K562 (cell line): ENCODE measurements around the gene RAB21. TPM values are rescaled to one million over a fixed set of nuclear protein-coding genes. Genes with fewer than 3 reads are reported as not detected.

ENCODE experiments used
- CREM ChIP-seq: IDR thresholded peaks from 2 replicates; pipeline ENCODE4 v1.6.1; 2014; ENCODE audit warnings: antibody characterized with exemption, low read depth
- HDAC2 ChIP-seq: fragments of 450-650 bp; IDR thresholded peaks from 2 replicates; pipeline ENCODE4 v1.6.1; 2016; ENCODE audit warnings: mild to moderate bottlenecking
- IFI16 ChIP-seq: fragments of 250-450 bp; sonication (Bioruptor Pico); IDR thresholded peaks from 2 replicates; pipeline ENCODE4 v2.1.2; 2022; ENCODE audit warnings: mild to moderate bottlenecking, inconsistent platforms
- KAT8 ChIP-seq: fragments of 450-650 bp; IDR thresholded peaks from 2 replicates; pipeline ENCODE4 v1.6.1; 2016; ENCODE audit warnings: low read depth, mild to moderate bottlenecking
- KDM5B ChIP-seq: fragments of 200-600 bp; sonication (generic); IDR thresholded peaks from 2 replicates; pipeline ENCODE4 v1.6.1; 2012; ENCODE audit warnings: low read depth, mild to moderate bottlenecking, moderate library complexity, low read length, control low read depth, inconsistent platforms; ENCODE audit not compliant: insufficient replicate concordance
- MCM7 ChIP-seq, 2 experiments: fragments of 450-650 bp; IDR thresholded peaks; 2 replicates each; pipeline ENCODE4 v1.6.1; 2016 to 2018
- MTA2 ChIP-seq: fragments of 450-650 bp; IDR thresholded peaks from 2 replicates; pipeline ENCODE4 v1.6.1; 2016; ENCODE audit warnings: low read depth
- NFIX ChIP-seq: fragments of 250-450 bp; sonication (Bioruptor Pico); IDR thresholded peaks from 2 replicates; pipeline ENCODE4 v1.4.0; 2020; ENCODE audit warnings: low read depth, mild to moderate bottlenecking, moderate library complexity
- OTX1 ChIP-seq: fragments of 450-650 bp; formaldehyde crosslinking; IDR thresholded peaks from 2 replicates; pipeline ENCODE4 v1.4.0; 2022; ENCODE audit warnings: mild to moderate bottlenecking
- RBM22 ChIP-seq: fragments of 200-400 bp; formaldehyde crosslinking; IDR thresholded peaks from 2 replicates; pipeline ENCODE4 v1.6.1; 2018; ENCODE audit warnings: low read length, low read depth; ENCODE audit not compliant: poor library complexity, severe bottlenecking
- SRSF3 ChIP-seq: fragments of 200-400 bp; formaldehyde crosslinking; IDR thresholded peaks from 2 replicates; pipeline ENCODE4 v1.6.1; 2016; ENCODE audit warnings: mild to moderate bottlenecking, low read length, moderate library complexity; ENCODE audit not compliant: insufficient read depth
- TAF1 ChIP-seq: IDR thresholded peaks from 2 replicates; pipeline ENCODE4 v1.6.1; 2011; ENCODE audit warnings: mild to moderate bottlenecking, low read length, moderate library complexity; ENCODE audit not compliant: insufficient read depth, control insufficient read depth, severe bottlenecking; ENCODE audit errors: extremely low read depth
- TFAM ChIP-seq: fragments of 250-450 bp; sonication (Bioruptor Pico); conservative IDR thresholded peaks from 2 replicates; pipeline ENCODE4 v1.5.0; 2021; ENCODE audit warnings: mild to moderate bottlenecking, moderate library complexity
- ZKSCAN3 ChIP-seq: fragments of 250-450 bp; sonication (Bioruptor Pico); IDR thresholded peaks from 2 replicates; pipeline ENCODE4 v1.4.0; 2020
- ZNF551 ChIP-seq: fragments of 250-450 bp; sonication (Bioruptor Pico); IDR thresholded peaks from 2 replicates; pipeline ENCODE4 v1.5.0; 2021; ENCODE audit warnings: mild to moderate bottlenecking, moderate library complexity
- ZNF76 ChIP-seq: fragments of 250-450 bp; sonication (Bioruptor Pico); IDR thresholded peaks from 2 replicates; pipeline ENCODE4 v1.4.0; 2020; ENCODE audit warnings: mild to moderate bottlenecking, moderate library complexity, borderline replicate concordance
- polyA plus RNA-seq, 8 experiments: library from polyadenylated mRNA; depleted of rRNA in 4 of 8; stranded (reverse) in 5 of 8; unstranded in 3 of 8; fragments of >200 nt; fragmentation: Nextera tagmentation in 2 of 8; fragmentation: Illumina TruSeq in 1 of 8; extraction: Ambion mirVana in 2 of 8; extraction: Trizol in 1 of 8; gene quantifications; 2 replicates each; pipeline versions ENCODE4 v1.2.1 to v1.2.3, GENCODE V29; 2011 to 2014; ENCODE audit warnings: inconsistent platforms in 1 of 8, missing spikeins in 1 of 8
- total RNA-seq, 7 experiments: library from RNA; depleted of rRNA in 6 of 7; stranded (reverse); fragments of >200 nt in 6 of 7; fragmentation: Illumina TruSeq in 2 of 7; extraction: Trizol in 2 of 7; gene quantifications; 2 replicates each; pipeline versions ENCODE4 v1.2.1 to v1.2.3, GENCODE V29; 2011 to 2021; ENCODE audit warnings: low replicate concordance in 1 of 7
- TF ChIP-seq, protein P1 (sequence below): sonication (generic); formaldehyde crosslinking; IDR thresholded peaks from 2 replicates; pipeline ENCODE4 v1.9.0; 2022; ENCODE audit warnings: mild to moderate bottlenecking, missing genetic modification reagents
- TF ChIP-seq, protein P2 (sequence below): fragments of 250-450 bp; sonication (Bioruptor Pico); IDR thresholded peaks from 2 replicates; pipeline ENCODE4 v1.5.1; 2021; ENCODE audit warnings: mild to moderate bottlenecking
- TF ChIP-seq, protein P3 (sequence below), 3 experiments: IDR thresholded peaks in 2 of 3; conservative IDR thresholded peaks in 1 of 3; 2 replicates each; pipeline ENCODE4 v1.5.1; 2011 to 2012; ENCODE audit warnings: low read length in 3 of 3, mild to moderate bottlenecking in 3 of 3, control low read depth in 2 of 3, improper control_type of control experiment in 1 of 3, inconsistent platforms in 1 of 3, low read depth in 1 of 3, mixed read lengths in 1 of 3, moderate library complexity in 1 of 3; ENCODE audit not compliant: insufficient read depth in 2 of 3
- TF ChIP-seq, protein P4 (sequence below): fragments of 250-450 bp; sonication (Bioruptor Pico); IDR thresholded peaks from 2 replicates; pipeline ENCODE4 v1.5.0; 2020; ENCODE audit warnings: mild to moderate bottlenecking
- TF ChIP-seq, protein P5 (sequence below): sonication (generic); formaldehyde crosslinking; IDR thresholded peaks from 2 replicates; pipeline ENCODE4 v1.8.1; 2023; ENCODE audit warnings: mild to moderate bottlenecking, missing genetic modification reagents, moderate library complexity

The RAB21 gene
- total and polyA plus RNA-seq, 9 of the 15 experiments (the other 6 are each of a cell fraction or from before 2014, with no cell fraction given): 5.3 to 45.6 (median 19.6) TPM

DNA sequence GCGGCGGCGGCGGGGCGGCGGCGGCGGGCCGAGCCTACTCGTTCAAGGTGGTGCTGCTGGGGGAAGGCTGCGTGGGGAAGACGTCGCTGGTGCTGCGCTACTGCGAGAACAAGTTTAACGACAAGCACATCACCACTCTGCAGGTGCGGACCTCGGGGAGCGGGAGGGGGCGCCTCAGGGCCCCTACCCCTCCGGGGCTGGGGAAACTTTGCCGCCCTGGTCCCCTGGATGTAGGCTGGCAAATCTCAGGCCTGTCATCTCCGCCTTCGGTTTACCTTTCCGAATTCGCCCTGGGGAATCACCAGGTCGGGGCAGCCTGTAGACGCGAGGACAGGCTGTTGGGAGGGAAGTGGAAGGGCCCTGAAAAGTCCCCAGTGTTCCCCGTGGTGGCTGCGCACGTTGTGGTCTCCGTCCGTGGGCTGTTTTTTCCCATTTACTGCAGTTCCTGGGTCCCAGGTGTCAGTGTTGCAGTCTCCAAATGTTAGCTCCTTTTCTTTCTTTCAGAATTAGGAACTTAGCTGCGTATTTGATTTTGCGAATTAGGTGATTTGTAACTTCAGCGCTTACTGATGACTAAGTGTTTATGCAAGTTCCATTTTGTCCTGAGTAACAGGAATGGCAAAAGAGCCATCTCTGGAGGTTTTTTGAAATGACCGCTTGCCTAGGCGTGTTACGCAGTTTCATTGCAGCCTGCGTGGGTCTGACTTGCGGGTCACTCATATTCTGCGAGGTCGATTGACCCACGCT is 656 bp downstream of the RAB21 start (continued):
- TF ChIP-seq MCM7 (IDR thresholded peaks at IDR 0.05) (no peak), MTA2 (no peak), KAT8 (0 out of 2 replicates have a peak, but pooled peaks have one; percentile 30), ZNF76 (CRISPR knock-in tag) (no peak), RBM22 (no peak), ZKSCAN3 (CRISPR knock-in tag) (no peak), TAF1 (peak; percentile 47), HDAC2 (no peak), TFAM (no peak), CREM (peak; percentile 42; the same call in 1 of the 2 replicates), SRSF3 (no peak), OTX1 (CRISPR knock-in tag) (no peak), NFIX (CRISPR knock-in tag) (no peak), IFI16 (CRISPR knock-in tag) (no peak), KDM5B (peak; percentile 21), ZNF551 (CRISPR knock-in tag) (no peak)
- TF ChIP-seq, protein P1, sequence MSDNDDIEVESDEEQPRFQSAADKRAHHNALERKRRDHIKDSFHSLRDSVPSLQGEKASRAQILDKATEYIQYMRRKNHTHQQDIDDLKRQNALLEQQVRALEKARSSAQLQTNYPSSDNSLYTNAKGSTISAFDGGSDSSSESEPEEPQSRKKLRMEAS: no peak
- TF ChIP-seq, protein P2, sequence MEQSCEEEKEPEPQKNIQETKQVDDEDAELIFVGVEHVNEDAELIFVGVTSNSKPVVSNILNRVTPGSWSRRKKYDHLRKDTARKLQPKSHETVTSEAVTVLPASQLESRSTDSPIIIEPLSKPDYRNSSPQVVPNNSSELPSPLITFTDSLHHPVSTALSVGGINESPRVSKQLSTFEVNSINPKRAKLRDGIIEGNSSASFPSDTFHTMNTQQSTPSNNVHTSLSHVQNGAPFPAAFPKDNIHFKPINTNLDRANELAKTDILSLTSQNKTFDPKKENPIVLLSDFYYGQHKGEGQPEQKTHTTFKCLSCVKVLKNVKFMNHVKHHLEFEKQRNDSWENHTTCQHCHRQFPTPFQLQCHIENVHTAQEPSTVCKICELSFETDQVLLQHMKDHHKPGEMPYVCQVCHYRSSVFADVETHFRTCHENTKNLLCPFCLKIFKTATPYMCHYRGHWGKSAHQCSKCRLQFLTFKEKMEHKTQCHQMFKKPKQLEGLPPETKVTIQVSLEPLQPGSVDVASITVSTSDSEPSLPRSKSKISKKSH (CRISPR knock-in tag): no peak
- TF ChIP-seq, protein P3, sequence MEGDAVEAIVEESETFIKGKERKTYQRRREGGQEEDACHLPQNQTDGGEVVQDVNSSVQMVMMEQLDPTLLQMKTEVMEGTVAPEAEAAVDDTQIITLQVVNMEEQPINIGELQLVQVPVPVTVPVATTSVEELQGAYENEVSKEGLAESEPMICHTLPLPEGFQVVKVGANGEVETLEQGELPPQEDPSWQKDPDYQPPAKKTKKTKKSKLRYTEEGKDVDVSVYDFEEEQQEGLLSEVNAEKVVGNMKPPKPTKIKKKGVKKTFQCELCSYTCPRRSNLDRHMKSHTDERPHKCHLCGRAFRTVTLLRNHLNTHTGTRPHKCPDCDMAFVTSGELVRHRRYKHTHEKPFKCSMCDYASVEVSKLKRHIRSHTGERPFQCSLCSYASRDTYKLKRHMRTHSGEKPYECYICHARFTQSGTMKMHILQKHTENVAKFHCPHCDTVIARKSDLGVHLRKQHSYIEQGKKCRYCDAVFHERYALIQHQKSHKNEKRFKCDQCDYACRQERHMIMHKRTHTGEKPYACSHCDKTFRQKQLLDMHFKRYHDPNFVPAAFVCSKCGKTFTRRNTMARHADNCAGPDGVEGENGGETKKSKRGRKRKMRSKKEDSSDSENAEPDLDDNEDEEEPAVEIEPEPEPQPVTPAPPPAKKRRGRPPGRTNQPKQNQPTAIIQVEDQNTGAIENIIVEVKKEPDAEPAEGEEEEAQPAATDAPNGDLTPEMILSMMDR (IDR thresholded peaks at IDR 0.05 in 2 of 3, conservative IDR thresholded peaks at IDR 0.05 in 1 of 3; ENCODE audit: insufficient read depth in 2 of 3, low read depth in 1 of 3, low read length in 3 of 3): 0 out of 6 replicates have a peak, but pooled peaks of 1 of the 3 experiments have one; percentile 9
- TF ChIP-seq, protein P4, sequence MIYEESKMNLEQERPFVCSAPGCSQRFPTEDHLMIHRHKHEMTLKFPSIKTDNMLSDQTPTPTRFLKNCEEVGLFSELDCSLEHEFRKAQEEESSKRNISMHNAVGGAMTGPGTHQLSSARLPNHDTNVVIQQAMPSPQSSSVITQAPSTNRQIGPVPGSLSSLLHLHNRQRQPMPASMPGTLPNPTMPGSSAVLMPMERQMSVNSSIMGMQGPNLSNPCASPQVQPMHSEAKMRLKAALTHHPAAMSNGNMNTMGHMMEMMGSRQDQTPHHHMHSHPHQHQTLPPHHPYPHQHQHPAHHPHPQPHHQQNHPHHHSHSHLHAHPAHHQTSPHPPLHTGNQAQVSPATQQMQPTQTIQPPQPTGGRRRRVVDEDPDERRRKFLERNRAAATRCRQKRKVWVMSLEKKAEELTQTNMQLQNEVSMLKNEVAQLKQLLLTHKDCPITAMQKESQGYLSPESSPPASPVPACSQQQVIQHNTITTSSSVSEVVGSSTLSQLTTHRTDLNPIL (CRISPR knock-in tag): no peak
- TF ChIP-seq, protein P5, sequence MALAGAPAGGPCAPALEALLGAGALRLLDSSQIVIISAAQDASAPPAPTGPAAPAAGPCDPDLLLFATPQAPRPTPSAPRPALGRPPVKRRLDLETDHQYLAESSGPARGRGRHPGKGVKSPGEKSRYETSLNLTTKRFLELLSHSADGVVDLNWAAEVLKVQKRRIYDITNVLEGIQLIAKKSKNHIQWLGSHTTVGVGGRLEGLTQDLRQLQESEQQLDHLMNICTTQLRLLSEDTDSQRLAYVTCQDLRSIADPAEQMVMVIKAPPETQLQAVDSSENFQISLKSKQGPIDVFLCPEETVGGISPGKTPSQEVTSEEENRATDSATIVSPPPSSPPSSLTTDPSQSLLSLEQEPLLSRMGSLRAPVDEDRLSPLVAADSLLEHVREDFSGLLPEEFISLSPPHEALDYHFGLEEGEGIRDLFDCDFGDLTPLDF (CRISPR knock-in tag): 0 out of 2 replicates have a peak, but pooled peaks have one; percentile 39
